ENCODE data around the gene DNAJB12.

DNAJB12 gene

GRCh38 chr10:72337039-72337629, 17.6 kb downstream of the DNAJB12 start:
- no CpG with 5 or more reads among the region's 5 CpGs for WGBS, 2 donors (ENCODE audit: extremely low coverage in 2 of 2, insufficient read length in 2 of 2, insufficient replicate concordance in 1 of 2)

GRCh38 chr10:72336259-72337038, 18.3 kb downstream of the DNAJB12 start:
- H3K23ac ChIP-seq (ENCODE audit: low read depth, low read length, poor library complexity) = peak overlapping the region; percentile 25
- no peak overlapping the region for H3K4me2 ChIP-seq (ENCODE audit: insufficient read depth, low read length, poor library complexity, severe bottlenecking)
- peak overlapping the region; percentile 97 for H3K18ac ChIP-seq (ENCODE audit: low read length)
- no CpG with 5 or more reads among the region's 18 CpGs for WGBS, 2 donors (ENCODE audit: extremely low coverage in 2 of 2, insufficient read length in 2 of 2, insufficient replicate concordance in 1 of 2)
- peak overlapping the region; percentile 8 for H3K27ac ChIP-seq (replicated peaks; ENCODE audit: low read length)
- peaks cover 34 to 44% of the 10 kb centered on the region in 2 donors for H3K4me1 ChIP-seq (ENCODE audit: control insufficient read depth in 2 of 2, insufficient read depth in 1 of 2, low read depth in 1 of 2, low read length in 2 of 2)
- no peak overlapping the region for H3K4me3 ChIP-seq (ENCODE audit: low read length in 2 of 2)
- peak overlapping the region; percentile 38 for H4K91ac ChIP-seq (ENCODE audit: low read depth, low read length, poor library complexity)
- no peaks in the 10 kb centered on the region for H3K27me3 ChIP-seq (ENCODE audit: control insufficient read depth in 3 of 3, insufficient read depth in 3 of 3, low read depth in 1 of 3, low read length in 3 of 3)
- H3K79me1 ChIP-seq (ENCODE audit: low read depth, low read length) = no peaks in the 10 kb centered on the region
- H3K9ac ChIP-seq (ENCODE audit: low read depth, low read length, poor library complexity) = peak overlapping the region; percentile 32
- no peak overlapping the region for H4K8ac ChIP-seq (ENCODE audit: low read depth, low read length)
- H3K36me3 ChIP-seq (replicated peaks in 1 of 2; ENCODE audit: control insufficient read depth in 2 of 2, insufficient read depth in 2 of 2, low read length in 2 of 2) = peaks cover 26 to 72% of the 10 kb centered on the region in 2 donors
- peak overlapping the region; percentile 95 for H2AK5ac ChIP-seq (ENCODE audit: low read depth, low read length)
- no peak overlapping the region for H3K14ac ChIP-seq (ENCODE audit: low read length)
- peak overlapping the region; percentile 90 for H2BK15ac ChIP-seq (ENCODE audit: low read length)
- no peak for DNase-seq (ENCODE audit: low spot score)
- peak overlapping the region; percentile 96 for H2BK12ac ChIP-seq (ENCODE audit: low read length)
- H2BK5ac ChIP-seq (ENCODE audit: low read length) = peak overlapping the region; percentile 79
- H3K9me3 ChIP-seq (replicated peaks in 1 of 2; ENCODE audit: control insufficient read depth in 2 of 2, insufficient read depth in 1 of 2, low read depth in 1 of 2, low read length in 2 of 2) = no peaks in the 10 kb centered on the region
- H2BK120ac ChIP-seq (ENCODE audit: low read depth, low read length) = peak overlapping the region; percentile 97
- H3K4ac ChIP-seq (ENCODE audit: low read length) = peak overlapping the region; percentile 58
- no peak overlapping the region for H2AFZ ChIP-seq (ENCODE audit: low read length)

More at GRCh38 chr10:72337039-72337629, 17.6 kb downstream of the DNAJB12 start:
- Histone ChIP-seq H4K8ac (ENCODE audit: low read depth, low read length) (no peak overlapping the region), H3K9ac (ENCODE audit: low read depth, low read length, poor library complexity) (no peak overlapping the region), H2AFZ (ENCODE audit: low read length) (no peak overlapping the region), H3K27ac (replicated peaks; ENCODE audit: low read length) (no peak overlapping the region), H3K27me3 (ENCODE audit: control insufficient read depth in 3 of 3, insufficient read depth in 3 of 3, low read depth in 1 of 3, low read length in 3 of 3) (no peaks in the 10 kb centered on the region), H2BK12ac (ENCODE audit: low read length) (no peak overlapping the region), H3K18ac (ENCODE audit: low read length) (peak overlapping the region; percentile 84), H3K4ac (ENCODE audit: low read length) (no peak overlapping the region), H3K36me3 (replicated peaks in 1 of 2; ENCODE audit: control insufficient read depth in 2 of 2, insufficient read depth in 2 of 2, low read length in 2 of 2) (peaks cover 26 to 78% of the 10 kb centered on the region in 2 donors), H2BK5ac (ENCODE audit: low read length) (peak overlapping the region; percentile 79), H2BK15ac (ENCODE audit: low read length) (peak overlapping the region; percentile 90), H3K4me3 (ENCODE audit: low read length in 2 of 2) (no peak overlapping the region), H3K4me1 (ENCODE audit: control insufficient read depth in 2 of 2, insufficient read depth in 1 of 2, low read depth in 1 of 2, low read length in 2 of 2) (peaks cover 31 to 42% of the 10 kb centered on the region in 2 donors), H3K14ac (ENCODE audit: low read length) (no peak overlapping the region), H4K91ac (ENCODE audit: low read depth, low read length, poor library complexity) (no peak overlapping the region), H2BK120ac (ENCODE audit: low read depth, low read length) (peak overlapping the region; percentile 97), H3K79me1 (ENCODE audit: low read depth, low read length) (no peaks in the 10 kb centered on the region), H3K4me2 (ENCODE audit: insufficient read depth, low read length, poor library complexity, severe bottlenecking) (no peak overlapping the region), H3K23ac (ENCODE audit: low read depth, low read length, poor library complexity) (peak overlapping the region; percentile 25), H3K9me3 (replicated peaks in 1 of 2; ENCODE audit: control insufficient read depth in 2 of 2, insufficient read depth in 1 of 2, low read depth in 1 of 2, low read length in 2 of 2) (no peaks in the 10 kb centered on the region), H2AK5ac (ENCODE audit: low read depth, low read length) (peak overlapping the region; percentile 95)
- DNase-seq (ENCODE audit: low spot score) = peak; percentile 64

- Histone ChIP-seq H3K18ac (ENCODE audit: low read length) (peak overlapping the region; percentile 97), H3K4me3 (ENCODE audit: low read length in 2 of 2) (peak overlapping the region in 1 of 2 donors; percentile 4), H2BK12ac (ENCODE audit: low read length) (peak overlapping the region; percentile 96), H3K27ac (replicated peaks; ENCODE audit: low read length) (peak overlapping the region; percentile 59), H3K79me1 (ENCODE audit: low read depth, low read length) (no peaks in the 10 kb centered on the region), H4K8ac (ENCODE audit: low read depth, low read length) (peak overlapping the region; percentile 66), H3K9ac (ENCODE audit: low read depth, low read length, poor library complexity) (no peak overlapping the region), H2BK5ac (ENCODE audit: low read length) (peak overlapping the region; percentile 93), H3K4me1 (ENCODE audit: control insufficient read depth in 2 of 2, insufficient read depth in 1 of 2, low read depth in 1 of 2, low read length in 2 of 2) (peaks cover 40 to 49% of the 10 kb centered on the region in 2 donors), H3K27me3 (ENCODE audit: control insufficient read depth in 3 of 3, insufficient read depth in 3 of 3, low read depth in 1 of 3, low read length in 3 of 3) (no peaks in the 10 kb centered on the region), H2BK15ac (ENCODE audit: low read length) (peak overlapping the region; percentile 90), H3K4me2 (ENCODE audit: insufficient read depth, low read length, poor library complexity, severe bottlenecking) (no peak overlapping the region), H4K91ac (ENCODE audit: low read depth, low read length, poor library complexity) (peak overlapping the region; percentile 38), H2BK120ac (ENCODE audit: low read depth, low read length) (peak overlapping the region; percentile 88), H3K23ac (ENCODE audit: low read depth, low read length, poor library complexity) (peak overlapping the region; percentile 87), H3K9me3 (replicated peaks in 1 of 2; ENCODE audit: control insufficient read depth in 2 of 2, insufficient read depth in 1 of 2, low read depth in 1 of 2, low read length in 2 of 2) (no peaks in the 10 kb centered on the region), H3K14ac (ENCODE audit: low read length) (peak overlapping the region; percentile 32), H2AFZ (ENCODE audit: low read length) (peak overlapping the region; percentile 68), H3K36me3 (replicated peaks in 1 of 2; ENCODE audit: control insufficient read depth in 2 of 2, insufficient read depth in 2 of 2, low read length in 2 of 2) (peaks cover 23 to 64% of the 10 kb centered on the region in 2 donors), H2AK5ac (ENCODE audit: low read depth, low read length) (peak overlapping the region; percentile 95), H3K4ac (ENCODE audit: low read length) (peak overlapping the region; percentile 70)
- no peak for DNase-seq (ENCODE audit: low spot score)
- WGBS, 2 donors (ENCODE audit: extremely low coverage in 2 of 2, insufficient read length in 2 of 2, insufficient replicate concordance in 1 of 2) = no CpG with 5 or more reads among the region's 20 CpGs
These were observed 19.1 kb downstream of the DNAJB12 start for GRCh38 chr10:72335394-72336258.
